ENCODE measurements around the gene ZNF638. TPM values are rescaled to one million over a fixed set of nuclear protein-coding genes. Genes with fewer than 3 reads are reported as not detected.
"Not testable (repeated sequence)": the region's sequence is repeated elsewhere in the genome, so short reads cannot be mapped to it uniquely, and the experiment has no call there.

Gene ZNF638, protein sequence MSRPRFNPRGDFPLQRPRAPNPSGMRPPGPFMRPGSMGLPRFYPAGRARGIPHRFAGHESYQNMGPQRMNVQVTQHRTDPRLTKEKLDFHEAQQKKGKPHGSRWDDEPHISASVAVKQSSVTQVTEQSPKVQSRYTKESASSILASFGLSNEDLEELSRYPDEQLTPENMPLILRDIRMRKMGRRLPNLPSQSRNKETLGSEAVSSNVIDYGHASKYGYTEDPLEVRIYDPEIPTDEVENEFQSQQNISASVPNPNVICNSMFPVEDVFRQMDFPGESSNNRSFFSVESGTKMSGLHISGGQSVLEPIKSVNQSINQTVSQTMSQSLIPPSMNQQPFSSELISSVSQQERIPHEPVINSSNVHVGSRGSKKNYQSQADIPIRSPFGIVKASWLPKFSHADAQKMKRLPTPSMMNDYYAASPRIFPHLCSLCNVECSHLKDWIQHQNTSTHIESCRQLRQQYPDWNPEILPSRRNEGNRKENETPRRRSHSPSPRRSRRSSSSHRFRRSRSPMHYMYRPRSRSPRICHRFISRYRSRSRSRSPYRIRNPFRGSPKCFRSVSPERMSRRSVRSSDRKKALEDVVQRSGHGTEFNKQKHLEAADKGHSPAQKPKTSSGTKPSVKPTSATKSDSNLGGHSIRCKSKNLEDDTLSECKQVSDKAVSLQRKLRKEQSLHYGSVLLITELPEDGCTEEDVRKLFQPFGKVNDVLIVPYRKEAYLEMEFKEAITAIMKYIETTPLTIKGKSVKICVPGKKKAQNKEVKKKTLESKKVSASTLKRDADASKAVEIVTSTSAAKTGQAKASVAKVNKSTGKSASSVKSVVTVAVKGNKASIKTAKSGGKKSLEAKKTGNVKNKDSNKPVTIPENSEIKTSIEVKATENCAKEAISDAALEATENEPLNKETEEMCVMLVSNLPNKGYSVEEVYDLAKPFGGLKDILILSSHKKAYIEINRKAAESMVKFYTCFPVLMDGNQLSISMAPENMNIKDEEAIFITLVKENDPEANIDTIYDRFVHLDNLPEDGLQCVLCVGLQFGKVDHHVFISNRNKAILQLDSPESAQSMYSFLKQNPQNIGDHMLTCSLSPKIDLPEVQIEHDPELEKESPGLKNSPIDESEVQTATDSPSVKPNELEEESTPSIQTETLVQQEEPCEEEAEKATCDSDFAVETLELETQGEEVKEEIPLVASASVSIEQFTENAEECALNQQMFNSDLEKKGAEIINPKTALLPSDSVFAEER (N-terminal part only)
- total RNA-seq = 73.3 and 153 TPM in 2 replicates

DNA sequence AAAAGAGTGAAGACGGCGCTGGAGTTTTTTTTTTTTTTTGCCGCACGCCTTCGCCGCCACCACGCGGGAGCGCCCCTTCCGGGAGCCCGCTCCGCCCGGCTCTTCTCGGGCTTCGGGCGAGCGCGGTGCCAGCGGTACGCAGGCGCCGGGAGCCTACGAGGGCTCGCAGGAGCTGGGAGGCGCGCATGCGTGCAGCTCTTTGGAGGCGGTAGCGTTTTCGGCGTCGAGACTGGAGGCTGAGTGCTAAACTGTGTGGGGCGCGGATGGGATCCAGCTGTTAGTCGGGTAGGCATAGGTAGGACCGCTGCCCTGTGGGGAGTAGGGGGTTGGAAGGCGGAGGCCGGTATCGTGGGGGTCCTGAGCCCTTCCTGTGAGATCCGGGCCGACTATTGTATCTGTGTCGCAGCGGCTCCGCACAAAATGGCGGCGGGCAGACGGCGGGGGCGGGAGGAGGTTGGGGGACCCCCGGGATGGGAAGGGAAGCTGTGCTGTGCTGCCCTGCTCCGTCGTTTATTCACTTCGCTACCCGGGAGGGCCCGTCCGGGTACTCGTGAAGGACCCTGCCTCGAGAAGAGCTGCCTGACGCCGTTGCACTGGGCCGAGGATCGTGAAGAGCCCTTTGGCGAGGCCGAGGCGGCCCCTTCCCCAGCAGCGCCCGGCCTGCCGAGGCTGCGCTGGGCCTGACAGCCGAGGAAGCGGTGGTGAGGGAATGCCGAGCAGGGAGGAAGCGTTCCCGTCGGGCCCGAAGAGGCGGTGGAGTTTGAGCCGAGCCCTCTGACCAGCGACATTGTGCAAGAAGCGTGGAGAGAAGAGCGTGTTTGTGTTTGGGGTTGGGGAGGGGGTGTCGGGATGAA, at the start of gene ZNF638:
ZNF638 (plus strand) TSS at position 202 of the 854 bp plus-strand sequence. CDS start 17,173 bp downstream, outside the sequence.
- DNase-seq (ENCODE audit: low read depth) = peak; percentile 80

DNA sequence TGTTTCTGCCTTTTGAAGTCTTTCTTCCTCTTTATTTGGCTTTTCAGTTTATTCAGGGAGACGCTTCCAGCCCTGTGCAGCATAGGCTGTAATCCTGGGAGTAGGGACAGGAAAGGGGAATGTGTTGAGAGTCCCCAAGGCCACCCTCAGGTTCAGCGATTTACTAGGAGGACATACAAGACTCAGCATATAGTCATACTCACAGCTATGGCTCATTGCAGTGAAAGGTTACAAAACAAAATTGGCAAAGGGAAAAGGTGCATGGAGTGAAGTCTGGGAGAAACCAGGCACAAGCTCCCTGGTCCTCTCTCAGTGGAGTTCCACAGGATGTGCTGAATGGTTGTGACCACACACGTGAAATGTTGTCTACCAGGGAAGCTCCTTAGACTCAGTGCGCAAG, 49.6 kb upstream of the ZNF638 start:
- no peak for DNase-seq (ENCODE audit: low read depth)

DNA sequence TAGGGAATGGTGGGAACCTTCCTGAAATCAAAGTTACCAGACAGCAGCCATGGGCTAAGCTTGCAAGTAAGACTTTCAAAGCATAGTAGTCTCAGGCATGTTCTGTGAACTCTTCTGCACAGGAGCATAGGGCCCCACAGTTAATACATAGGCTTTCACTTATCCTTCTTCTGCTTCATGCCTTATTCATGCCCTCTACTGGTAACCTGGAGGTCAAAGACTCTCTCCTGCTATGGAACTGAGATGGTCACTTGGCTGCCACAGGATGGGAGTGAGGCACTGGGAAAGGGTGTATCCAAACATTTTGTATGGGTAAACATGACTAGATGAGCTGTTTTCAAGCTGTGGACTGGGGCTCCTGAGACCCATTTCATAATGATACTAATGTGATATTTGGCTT, 49.1 kb upstream of the ZNF638 start:
- no peak for DNase-seq (ENCODE audit: low read depth)

DNA sequence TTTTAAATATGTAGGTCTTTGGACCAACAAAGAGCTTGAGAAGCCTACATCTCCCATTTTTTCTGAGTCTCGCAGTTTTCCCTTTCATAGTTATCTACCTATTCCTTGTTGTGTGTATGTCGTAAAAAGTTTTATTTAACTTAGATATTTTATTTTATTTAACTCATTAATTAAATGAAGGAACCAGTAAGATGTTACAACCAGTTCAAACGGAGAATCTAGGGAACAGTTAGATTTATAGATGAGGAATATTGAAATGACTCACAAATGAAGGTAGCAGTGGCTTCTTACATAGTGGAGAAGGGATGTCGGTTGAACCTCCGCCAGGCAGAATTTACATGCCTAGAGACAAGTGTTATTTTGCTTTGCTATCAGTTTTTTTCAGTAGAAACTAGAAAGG, 48.5 kb upstream of the ZNF638 start:
- no peak for DNase-seq (ENCODE audit: low read depth)

DNA sequence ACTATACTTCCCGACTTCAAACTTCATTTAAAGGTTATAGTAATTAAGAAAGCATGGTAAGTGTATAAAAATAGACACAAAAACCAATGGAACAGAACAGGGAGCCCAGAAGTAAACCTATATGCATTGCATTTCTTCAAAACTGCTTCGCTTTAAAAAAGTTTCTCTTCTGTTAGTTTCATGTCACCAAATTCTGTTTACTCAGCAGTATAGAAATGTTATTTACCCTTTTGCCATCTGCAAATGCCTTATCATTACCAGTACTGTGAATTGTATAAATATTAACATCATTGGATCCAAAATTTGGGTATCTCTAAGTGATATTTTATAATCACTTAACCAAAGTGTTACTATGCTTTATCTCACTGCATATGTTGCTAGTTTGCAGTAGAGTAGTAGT, 45.9 kb upstream of the ZNF638 start:
- DNase-seq (ENCODE audit: low read depth) = no peak

DNA sequence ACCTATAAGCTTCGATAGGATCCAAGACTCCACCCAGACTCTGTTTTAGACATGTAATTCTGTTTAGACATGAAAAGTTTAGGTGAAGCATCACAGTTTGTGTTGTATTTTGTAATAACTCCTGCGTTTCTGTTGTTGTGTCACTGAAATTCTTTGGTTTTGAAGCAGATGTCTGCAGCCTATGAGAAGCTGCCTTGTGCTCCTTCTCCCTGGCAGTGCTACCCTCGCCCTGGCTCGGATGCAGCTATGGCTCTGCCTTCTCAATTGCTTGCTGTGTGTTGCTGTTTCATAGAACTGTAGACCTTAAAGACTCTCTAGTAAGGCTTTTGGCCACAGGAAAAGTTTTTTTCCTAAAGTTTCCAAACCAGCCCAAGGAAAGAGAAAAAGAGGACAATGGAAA, 40.2 kb upstream of the ZNF638 start:
- DNase-seq (ENCODE audit: low read depth) = no peak

DNA sequence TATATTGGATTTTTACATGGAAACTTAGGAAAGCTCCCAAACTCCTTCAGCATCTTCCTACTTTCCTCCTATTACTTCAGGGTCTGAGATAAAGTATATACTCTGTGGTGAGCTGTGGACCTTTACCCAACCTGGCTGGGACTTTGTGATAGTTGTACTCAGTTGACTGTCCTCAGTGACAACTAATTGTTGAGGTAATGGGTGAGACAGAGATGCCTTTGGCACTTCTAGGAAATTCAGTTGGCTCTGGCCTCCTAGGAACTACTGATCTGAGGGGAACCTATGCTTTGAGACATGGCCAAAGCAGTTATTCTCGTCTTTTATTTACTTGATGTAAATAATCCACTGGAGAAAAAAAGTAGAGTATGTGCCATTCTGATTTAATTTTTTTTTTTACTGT, 39.4 kb upstream of the ZNF638 start:
- no peak for DNase-seq (ENCODE audit: low read depth)

DNA sequence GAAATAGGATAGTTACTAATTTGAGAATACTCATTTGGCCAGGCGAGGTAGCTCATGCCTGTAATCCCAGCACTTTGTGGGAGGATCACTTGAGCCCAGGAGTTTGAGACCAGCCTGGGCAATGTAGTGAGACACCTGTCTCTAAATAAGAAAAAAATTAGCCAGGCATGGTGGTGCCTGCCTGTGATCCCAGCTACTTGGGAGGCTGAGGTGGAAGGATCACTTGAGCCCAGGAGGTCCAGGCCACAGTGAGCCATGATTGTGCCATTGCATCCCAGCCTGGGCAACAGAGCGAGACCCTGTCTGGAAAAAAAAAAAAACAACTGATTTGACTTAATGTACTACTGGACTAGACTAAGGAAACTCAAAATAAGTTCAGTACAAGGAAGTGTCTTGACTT, 32.7 kb upstream of the ZNF638 start:
- no peak for DNase-seq (ENCODE audit: low read depth)

DNA sequence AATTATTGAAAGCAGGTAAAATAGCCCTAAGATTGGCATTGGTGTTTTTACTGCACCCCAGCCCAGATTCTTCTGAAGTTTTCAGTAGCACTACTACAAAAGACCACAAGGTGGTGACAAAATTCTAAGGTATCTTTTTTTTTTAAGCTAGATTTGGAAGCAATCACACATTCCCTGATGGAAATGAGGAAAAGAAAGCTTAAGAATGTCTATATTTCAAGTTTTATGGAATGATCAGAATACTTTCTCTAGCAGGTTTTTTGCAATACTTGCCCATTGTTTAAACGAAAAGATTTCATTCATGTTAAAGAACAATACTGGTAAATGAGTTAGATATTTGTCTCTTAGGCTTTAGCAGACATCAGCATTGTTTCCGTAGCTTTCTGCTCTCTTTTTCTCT, 32.1 kb upstream of the ZNF638 start:
- peak; percentile 43 for DNase-seq (ENCODE audit: low read depth)

DNA sequence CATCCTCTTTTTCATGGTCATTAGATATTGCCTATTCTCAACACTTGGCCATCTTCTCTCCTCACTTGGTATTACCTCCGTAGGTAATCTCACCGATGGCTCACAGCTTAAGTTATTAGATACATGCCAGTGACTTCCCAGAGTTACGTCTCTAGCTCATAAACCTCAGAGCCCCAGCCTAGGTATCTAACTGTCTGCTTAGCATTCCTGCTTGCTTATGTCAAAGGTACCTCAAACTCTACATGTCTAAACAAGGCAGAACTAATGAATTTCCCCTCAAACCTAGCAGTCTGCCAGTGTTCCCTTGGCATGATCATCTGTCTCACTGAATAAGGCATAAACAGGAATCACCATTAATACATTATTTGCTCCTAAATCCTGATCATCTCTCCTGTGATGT, 27.7 kb upstream of the ZNF638 start:
- no peak for DNase-seq (ENCODE audit: low read depth)

DNA sequence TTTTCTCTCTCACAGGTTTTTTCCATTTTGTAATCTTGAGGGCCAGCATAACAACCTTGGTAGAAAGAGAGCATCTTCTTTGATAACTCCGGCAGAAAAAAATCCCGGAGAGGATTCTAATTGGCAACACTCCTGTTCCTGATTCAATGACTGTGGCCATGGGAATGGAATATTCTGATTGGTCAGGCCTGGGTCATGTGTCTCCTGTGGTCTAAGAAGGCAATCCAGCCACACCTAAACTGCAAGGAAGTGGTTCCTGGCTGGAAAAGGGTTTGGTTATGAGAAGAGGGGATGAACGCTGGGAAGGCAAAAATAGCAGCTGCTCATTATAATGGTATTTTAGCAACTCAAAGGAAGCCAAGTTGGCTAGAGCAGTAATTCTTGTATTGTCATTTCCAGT, 24.8 kb upstream of the ZNF638 start:
- DNase-seq (ENCODE audit: low read depth) = no peak

DNA sequence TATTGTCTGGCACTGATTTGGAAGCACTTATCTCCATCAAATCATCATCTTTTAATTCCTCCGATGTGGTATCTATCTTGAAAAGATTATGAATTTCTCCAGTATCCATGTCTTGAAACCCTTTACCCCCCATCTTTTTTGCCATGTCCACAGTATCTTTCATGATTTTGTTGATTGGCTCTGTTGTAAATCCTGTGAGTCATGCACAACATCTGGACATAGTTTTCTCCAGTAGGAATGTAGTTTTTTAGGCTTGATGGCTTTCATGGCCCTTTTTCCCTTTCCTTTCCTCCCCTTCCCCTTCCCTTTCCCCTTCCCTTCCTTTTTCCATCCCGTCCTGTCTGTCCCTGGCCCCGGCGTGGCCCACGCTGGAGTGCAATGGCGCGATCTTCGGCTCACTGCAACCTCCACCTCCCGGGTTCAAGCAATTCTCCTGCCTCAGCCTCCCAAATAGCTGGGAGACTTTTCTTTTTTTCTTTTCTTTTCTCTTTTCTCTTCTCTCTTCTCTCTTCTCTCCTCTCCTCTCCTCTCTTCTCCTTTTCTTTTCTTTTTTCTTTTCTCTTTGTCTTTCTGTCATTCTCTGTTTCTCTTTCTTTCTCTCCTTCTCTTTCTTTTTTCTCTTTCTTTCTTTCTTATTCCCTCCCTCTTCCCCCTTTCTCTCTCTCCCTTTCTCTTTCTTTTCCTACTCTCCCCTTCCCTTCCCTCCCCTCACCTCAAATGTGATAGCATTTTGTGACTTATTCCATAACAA, 18.4 kb upstream of the ZNF638 start:
- no peak for DNase-seq (ENCODE audit: low read depth)

DNA sequence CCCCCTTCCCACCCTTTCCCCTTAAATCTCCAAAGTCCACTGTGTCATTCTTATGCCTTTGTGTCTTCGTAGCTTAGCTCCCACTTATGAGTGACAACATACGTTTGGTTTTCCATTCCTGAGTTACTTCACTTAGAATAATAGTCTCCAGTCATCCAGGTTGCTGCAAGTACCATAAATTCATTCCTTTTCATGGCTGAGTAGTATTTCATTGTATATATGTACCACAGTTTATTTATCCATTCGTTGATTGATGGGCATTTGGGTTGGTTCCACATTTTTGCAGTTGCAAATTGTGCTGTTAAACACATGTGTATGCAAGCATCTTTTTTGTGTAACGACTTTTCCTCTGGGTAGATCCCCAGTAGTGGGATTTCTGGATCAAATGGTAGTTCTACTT, 14.5 kb upstream of the ZNF638 start:
- DNase-seq (ENCODE audit: low read depth) = no peak

DNA sequence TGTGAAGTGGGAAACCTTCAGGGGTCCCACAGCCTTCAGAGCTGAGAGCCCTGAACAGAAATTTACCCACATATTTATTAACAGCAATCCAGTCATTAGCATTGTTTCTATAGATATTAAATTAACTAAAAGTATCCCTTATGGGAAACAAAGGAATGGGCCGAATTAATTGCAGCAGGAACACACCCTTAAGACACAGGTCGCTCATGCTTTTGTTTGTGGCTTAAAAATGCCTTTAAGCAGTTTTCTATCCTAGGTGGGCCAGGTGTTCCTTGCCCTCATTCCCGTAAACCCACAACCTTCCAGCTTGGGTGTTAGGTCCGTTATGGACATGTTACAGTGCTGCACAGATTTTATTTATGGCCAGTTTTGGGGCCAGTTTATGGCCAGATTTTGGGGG, 13.7 kb upstream of the ZNF638 start:
- DNase-seq (ENCODE audit: low read depth) = not testable (repeated sequence)

DNA sequence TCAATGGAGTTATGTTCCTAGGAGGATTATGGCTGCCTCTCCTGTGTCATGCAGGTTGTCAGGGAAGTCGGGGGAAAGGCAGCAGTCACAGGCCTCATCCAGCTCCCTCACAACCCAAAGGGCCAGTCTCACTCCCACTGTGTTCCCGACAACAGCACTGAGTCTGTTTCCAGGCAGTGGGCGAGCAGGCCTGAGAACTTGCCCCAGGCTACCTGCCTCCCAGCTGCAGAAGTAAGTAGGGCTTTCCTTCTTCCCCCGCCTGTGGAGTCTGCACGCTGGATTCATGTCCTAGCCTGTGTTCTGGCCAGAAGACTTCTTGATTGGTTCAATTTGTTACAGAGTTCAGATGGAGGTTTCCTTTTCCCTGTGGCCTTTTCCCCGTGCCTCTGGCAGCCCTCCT, 8.2 kb upstream of the ZNF638 start:
- DNase-seq (ENCODE audit: low read depth) = no peak

DNA sequence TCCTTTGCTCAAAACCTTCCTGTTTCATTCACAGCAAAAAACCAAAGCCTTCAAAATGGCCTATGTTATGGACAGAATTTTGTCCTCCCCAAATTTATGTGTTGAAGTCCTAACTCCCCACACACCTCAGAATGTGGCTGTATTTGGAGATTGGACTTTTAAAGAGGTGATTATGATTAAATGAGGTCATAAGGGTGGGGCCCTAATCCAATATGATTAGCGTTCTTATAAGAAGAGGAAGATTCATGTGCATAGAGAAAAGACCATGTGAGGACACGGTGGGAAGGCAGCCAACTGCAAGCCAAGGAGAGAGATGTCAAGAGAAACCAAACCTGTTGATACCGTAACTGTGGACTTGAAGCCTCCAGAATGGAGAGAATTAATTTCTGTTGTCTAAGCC, 4.6 kb upstream of the ZNF638 start:
- no peak for DNase-seq (ENCODE audit: low read depth)

DNA sequence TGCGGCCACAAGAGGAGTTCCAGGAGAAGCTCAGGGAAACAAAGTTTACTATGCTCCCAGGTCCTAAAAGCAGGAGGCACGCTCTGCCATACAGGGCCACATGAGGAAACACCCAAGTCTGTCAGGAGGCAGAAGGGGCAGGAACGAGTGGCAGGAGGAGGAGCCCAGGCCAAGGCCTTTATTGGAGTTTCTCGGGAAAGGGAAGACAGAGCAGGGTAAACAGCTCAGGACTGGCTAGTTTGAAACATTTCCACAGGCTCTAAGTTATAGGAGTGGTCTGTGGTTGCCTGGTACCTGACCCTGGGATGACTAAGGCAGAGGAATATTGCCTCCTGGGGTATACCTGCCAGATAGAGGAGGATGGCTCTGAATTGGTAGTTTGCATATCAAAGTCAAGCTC, 3.7 kb upstream of the ZNF638 start:
- DNase-seq (ENCODE audit: low read depth) = no peak

DNA sequence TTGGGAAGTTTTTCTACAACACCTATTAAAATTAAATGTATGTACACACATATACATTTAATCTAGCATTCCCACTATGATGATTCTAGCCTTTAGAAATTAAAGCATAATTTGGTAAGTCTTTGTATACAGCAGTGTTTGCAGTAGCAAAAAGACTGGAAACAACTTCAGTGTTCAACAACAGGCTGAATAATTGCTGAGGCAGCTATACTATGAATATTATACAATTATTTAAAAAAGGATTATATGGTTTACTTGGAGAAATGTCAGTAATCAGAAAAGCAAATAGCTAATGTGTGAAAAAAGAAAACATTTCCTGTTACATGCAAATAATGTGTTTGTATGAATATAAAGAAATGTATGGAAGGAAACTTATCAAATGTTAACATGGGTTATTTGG, 1.4 kb upstream of the ZNF638 start:
- DNase-seq (ENCODE audit: low read depth) = no peak

DNA sequence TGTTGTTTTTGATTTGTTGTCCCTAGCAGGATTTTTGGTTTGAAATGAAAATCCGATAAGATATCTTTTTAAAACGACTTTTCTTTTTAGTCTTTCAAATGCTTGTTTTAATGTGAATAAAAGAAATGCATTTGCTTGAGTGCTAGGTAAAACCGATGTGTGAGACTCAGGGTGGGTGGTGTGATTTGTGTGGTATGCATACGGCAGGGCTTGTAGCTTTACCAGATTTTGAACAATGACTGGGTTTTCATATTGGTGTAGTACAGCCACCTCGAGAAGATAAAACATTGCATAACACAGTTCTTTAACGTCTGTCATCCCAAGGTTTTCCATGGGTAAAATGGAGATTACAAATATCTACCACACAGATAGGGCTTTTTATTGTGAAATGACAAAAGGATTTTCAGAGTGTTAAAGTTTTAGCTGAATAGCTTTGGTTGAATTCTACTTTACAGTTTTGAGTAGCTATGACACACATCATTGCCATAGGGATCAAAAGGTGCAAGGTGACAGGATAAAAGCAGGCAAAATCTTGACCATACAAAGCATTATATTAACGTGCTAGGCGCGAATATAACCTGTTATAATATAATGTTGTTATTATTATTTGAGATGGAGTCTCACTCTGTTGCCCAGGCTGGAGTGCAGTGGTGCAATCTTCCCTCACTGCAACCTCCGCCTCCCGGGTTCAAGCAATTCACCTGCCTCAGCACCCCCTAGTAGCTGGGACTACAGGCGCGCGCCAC, 824 bp upstream of the ZNF638 start:
- no peak for DNase-seq (ENCODE audit: low read depth)

DNA sequence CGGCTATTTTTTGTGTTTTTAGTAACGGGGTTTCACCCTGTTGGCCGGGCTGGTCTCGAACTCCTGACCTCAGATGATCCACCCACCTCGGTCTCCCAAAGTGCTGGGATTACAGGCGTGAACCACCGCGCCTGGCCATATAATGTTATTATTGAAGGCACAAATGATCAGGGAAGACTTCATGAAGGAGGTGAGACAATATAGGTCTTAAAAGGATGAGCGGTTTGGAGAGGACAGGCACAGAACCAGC, 326 bp upstream of the ZNF638 start:
- DNase-seq (ENCODE audit: low read depth) = not testable (repeated sequence)
